Hypothalamus (tissue), 51 donors: ENCODE results near the gene CPEB3.
A peak's percentile ranks its signal among the peaks of the same experiment; 100 is the strongest.

Experiments
- DNase-seq, 51 donors: peaks; one replicate each; lab custom pipeline; 2025; lab: John Stamatoyannopoulos, UW

The CPEB3 gene

DNA sequence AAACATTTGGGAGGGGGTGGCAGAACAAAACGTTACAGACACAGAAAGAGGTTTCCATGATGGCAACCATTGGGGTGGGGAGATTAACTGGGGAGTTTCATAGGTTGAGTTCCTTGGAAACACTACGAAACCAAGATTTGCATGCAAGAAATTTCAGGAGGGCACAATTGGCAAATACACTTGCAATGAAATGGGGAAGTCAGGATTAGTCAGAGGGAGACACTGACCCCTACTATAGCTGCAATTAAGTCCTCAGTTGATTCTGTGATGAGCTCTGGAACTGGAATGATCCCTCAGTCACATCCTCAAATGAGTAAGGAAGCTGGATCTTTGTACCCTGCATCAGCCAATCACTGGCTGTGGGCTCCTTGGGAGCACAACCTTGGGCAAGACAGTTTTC lies 22.1 kb downstream of the CPEB3 start:
- no peak for DNase-seq

DNA sequence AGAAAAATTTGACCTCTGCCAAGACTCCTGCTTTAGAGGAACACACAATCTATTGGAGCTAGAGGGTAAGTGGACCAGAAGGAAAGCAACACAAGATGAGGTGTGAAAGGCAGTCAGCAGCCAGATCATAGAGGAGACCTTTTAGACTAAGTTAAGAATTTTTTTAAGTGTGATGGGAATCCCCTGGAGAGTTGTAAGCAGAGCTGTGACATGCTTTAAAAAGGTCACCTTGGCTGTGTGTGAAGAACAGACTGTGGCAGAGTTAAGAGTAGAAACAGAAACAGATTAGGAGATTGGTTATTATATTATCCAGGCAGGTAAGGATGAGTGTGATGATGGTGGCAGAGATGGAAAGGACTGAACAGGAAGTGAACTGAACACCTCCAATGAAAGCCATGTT lies 23.5 kb downstream of the CPEB3 start:
- no peak for DNase-seq

DNA sequence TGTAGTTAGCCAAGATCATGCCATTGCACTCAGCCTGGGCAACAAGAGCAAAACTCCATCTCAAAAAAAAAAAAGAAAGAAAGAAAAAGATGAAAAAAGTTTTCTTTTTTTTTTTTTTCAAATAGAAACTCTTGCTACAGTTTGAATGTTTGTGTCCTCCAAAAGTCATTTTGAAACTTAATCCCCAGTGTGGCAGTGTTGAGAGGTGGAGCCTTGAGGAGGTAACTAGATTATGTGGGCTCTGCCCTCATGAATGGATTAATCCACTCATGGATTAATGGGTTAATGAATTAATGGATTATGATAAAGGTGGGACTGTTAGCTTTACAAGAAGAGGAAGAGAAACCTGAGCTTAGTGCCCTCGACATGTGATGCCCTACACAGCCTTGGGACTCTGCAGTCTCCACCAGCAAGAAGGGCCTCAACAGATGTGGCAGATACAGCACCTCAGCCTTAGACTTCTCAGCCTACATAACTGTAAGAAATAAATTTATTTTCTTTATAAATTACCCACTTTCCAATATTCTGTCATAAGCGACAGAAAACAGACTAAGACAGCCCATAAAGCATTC lies 25.1 kb downstream of the CPEB3 start:
- no peak for DNase-seq

DNA sequence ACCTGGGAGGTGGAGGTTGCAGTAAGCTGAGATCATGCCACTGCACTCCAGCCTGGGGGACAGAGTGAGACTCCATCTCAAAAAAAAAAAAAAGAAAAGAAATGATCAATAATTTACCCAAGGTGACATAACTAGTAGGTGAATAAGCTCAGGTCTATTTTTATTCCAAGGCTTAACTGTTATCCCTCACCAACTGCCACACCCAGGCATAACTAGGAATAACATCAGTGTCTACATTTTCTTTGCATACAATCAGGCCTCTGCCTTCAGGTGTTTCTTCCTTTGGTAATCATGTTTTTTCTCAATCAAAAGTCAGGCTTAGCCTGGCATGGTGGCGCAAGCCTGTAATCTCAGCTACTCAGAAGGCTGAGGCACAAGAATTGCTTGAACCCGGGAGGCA lies 26.6 kb downstream of the CPEB3 start:
- no peak for DNase-seq

DNA sequence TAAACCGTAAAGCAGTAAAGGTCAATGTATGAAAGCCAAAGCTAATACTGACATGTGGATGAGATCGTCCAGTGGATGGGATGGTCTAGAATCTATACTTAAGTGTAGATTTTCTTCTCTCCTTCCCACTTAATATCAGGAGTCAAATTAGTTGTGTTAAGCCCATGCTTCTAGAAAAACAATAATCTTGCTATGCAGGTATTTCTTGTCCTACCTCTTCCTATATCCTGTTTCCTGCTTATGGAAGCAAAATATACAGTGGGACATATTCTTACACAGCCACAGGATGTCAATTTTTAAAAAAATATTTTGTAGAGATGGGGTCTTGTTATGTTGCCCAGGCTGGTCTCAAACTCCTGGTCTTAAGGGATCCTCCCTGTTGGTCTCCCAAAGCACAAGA lies 27.5 kb downstream of the CPEB3 start:
- DNase-seq: no peak

DNA sequence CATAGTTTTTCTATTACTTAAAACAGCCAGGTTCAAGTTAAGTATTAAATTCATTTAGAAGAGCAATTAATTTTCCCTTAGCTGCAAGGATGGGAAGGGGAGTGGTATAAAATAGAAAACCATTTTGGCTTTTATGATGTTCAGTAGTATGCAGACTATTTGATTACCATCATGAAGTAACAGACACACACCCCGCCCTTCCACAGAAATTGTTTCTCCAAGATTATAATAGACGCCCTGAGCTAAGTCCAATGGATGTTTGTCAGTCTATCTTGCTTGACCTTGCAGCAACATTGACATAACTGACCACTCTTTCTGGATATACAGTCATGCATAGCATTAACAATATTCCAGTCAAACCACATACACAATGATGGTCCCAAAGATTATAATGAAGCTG lies 42.3 kb downstream of the CPEB3 start:
- no peak for DNase-seq

DNA sequence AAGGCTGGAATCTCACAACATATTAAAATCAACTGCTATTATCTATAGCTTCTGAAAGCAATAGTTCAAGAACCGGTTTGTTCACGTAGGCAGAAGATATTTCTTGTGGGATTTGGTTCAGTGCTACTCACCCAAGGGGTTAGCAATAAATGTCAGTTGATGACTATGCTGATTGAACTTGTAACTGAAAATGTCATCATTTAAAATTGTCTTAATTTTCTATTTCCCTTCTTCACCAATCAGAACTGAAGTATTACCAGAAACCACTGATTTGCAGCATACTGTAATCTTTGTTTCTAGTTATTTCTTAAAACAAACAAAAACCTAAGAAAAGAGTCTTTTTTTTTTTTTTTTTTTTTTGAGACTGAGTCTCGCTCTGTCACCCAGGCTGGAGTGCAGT lies 46.1 kb downstream of the CPEB3 start:
- DNase-seq: no peak

DNA sequence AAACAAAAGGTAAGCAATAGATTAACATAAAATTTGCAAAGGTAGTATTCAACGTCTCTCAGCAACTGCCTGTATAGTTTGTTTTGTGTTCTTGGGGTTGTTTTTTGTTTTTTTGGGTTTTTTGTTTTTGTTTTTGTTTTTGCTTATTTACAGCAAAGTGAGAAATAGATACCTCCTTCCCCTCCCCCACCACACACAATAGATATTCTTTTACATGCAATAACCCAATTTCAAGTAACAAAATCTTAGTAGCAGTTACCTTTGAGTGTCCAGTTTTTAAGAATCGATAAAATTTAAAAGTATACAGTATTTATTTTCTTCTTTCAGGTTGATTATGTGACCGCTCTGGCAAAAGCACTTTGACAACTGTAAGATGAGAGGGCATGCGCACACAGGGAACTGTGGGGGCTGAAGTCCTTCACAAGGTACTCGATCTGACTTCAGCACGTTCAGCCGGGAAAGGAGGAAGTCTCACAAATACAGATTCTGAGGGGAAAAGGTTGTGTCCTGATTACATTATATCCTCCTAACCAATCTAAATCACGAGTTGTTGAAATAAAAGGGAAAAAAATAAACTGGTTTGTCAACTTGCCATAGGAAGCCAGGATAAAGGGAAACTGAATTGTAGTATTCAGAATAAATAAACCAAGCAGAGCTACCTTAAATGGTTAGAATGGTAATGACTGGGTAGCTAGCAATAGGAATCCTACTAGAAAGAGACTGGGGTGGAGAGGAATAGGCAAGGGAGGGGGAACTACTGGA lies 47.8 kb downstream of the CPEB3 start:
- peak in 44 of 51 donors; percentile 3 to 90 (median 58) for DNase-seq

DNA sequence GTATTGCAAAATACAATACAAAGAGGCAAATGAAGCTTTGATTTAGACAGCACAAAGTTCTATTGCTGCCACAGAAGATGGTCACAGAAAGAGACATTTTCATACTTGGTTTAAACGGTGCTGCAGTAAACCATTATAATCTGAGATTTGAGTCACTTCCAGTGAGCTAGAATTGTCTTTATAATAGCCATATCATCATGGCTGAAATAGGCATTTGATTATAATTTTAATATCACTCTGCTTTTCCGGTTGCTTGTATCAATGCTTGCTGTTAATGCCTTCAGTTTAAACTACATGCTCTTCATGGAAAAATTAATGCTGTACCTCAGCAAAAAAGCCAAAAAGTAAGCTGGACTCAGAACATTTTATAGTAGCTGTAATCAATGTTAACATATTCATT lies 48.5 kb downstream of the CPEB3 start:
- no peak for DNase-seq

DNA sequence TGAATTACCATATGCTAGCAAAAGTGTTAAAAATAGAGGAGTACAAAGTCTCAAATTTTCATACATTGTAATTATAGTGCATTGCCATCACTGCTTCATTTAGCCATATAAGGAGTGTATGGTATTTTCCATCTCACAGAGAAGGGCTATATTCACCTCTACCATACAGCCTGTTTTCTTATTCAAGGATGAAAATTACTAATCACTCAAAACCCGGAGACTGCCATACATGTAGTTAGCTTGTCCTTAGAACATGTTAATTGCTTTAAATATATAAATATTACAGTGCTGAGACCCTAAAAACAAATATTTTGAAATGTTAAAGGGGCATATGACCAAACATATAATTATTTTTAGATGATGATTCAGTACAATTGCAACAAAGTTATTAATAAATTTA lies 49.4 kb downstream of the CPEB3 start:
- DNase-seq: no peak

DNA sequence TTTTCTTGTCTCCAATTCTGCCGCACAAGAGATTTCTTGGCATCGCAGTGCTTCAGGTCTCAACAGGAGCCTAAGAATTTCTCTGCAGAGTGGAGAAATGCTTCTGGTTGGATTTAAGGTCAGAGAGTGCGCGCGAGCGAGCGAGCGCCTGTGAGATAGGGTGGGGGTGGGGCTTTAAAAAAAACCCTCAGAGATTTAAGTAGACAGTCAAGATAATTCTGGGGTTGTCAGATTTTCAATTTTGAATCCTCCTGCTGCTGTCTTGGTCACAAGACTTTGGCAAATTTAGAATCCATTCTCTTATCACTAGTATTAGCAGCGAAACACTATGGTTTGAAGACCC lies 49.7 kb downstream of the CPEB3 start:
- peak in 18 of 51 donors; percentile 2 to 85 (median 24) for DNase-seq

DNA sequence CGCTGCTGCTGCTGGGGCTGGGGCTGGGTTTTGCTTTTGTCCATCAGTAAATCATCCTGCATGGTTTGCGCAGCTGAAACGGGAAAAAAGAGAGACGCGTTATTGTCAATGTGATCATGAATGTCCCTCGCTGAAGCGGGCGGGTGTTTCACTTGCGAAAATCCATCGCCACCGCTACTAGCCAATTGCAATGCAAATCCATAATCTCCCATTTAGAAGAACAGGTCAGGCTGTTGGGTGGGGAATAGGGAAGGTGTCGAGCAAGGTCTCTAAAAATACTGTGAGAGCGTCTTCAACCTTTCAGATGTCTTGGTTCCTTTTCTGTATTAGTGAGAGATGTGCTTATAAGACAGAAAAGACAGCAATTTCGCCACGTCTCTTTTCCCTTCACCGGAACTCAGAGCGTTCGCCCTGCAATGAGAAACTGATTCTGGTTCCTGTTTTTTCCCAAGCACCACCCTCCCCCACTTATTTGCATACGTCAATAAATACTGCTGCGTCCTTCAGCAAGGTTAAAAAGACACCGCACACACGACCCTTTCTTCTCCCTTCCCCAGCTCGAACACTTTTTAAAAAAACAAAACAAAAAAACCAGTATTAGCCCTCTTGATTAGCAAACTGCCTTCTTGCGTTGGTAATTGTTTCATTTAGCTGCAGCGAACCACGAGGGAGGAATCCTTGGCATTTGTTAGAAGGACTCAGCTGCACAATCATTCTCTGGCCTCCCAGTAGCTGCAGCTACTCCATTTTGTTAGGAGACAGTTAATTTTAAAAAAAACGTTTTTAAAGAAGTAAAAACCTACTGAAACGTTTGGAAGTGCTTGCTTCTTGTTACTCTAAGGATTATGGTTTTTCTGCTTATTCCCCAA lies 50.4 kb downstream of the CPEB3 start:
- DNase-seq: peak in 47 of 51 donors; percentile 4 to 92 (median 57)

DNA sequence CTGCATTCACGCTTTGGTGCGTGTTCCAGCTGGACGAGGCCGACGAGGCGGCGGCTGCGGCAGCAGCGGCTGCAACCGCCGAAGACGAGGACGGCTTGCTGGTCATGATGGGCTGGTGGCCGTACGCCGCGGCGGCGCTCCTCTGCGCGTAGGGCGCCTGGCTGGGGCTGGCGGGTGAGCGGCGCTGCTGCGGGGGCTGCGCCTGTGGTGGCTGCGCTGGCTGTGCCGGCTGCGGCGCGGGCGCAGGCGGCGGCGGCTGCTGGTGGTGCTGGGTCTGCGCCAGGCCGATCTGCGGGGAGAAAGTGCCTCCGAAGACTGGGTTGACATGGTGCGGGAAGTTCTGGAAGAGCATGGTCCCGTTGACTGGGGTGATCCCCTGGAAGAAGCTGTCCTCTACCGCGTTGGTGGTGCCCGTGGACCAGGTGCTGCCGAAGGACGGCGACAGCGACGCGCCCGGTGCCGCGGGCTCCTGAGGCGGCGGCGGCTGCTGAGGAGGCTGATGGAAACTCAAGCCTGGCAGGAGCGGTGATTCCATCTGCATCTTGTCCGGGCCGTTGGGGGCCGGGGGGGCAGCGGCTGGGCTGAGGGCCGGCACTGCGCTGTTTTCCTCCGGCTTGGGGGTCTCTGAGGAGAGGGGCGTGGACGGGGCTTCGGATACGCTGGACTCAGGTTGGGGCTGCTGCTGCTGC lies 51.1 kb downstream of the CPEB3 start:
- peak in 41 of 51 donors; percentile 11 to 81 (median 52) for DNase-seq

DNA sequence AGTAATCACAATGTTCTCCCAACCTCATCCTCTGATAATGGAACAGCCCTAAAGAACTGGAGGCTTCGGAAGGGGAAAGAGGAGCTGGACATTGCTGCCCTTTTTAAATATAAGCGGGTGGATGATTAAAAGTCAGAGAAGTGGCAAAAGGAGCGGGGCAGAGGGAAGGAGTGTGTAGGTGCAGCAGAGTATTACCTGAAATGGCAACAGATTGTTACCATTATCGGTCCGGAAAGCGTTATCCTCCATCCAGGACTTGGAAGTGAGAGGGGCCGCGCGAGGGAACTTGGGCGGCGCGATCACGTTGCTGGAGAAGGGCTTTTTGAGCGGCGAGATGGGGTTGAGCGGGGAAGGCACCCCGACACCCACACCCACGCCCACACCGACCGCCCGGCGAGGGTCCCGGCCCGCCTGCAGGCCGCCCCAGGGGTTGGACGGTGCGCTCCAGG lies 51.7 kb downstream of the CPEB3 start:
- DNase-seq: peak in 16 of 51 donors; percentile 21 to 84 (median 42)

DNA sequence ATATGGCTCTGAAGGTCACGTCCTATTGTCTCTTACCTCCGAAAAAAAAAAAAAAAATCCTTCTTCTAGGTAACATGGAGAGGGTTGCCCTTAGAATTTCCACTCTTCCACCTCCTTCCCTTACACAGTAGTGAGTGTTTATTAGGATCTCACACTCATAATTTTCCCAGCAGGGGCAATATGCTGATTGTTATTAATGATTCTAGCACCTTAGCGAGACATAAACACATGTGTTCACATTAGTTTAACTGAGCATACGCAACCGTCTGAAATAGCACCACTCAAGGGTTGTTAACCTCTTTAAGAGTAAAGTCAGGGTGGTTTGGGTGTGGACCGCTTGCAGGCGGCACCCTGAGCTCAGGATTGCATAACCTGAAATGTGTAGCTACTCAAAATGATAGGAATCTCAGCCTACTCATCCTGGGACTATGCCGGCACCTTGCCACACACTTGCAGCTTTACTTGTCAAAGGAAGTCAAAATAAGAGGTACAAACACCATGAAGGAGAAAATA lies 52.2 kb downstream of the CPEB3 start:
- DNase-seq: peak in 13 of 51 donors; percentile 1 to 84 (median 18)

DNA sequence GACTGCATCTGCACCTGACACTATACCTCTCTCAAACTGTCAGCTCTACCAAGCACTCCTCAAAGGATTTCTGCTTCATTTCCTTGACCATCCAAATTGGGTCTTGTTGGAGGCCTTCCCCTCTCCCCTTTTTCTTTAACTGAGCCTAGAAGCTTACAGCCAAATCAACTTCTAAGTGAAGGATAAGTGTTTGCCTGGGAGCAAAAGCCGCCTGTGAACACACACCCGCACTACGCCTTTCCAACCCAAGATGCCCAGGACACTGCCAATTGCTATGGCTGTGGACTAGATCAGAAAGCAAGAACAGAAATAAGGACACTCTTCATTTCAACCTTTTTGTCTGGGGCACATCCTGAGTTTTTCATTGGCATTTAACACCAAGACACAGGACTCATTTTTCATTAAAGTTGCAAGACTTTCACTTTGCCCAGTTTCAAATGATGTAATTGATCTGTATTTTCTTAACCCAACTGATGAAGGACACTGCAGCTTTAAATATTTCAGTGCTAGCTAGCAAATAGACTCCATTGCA lies 52.8 kb downstream of the CPEB3 start:
- DNase-seq: peak in 18 of 51 donors; percentile 1 to 70 (median 5)

DNA sequence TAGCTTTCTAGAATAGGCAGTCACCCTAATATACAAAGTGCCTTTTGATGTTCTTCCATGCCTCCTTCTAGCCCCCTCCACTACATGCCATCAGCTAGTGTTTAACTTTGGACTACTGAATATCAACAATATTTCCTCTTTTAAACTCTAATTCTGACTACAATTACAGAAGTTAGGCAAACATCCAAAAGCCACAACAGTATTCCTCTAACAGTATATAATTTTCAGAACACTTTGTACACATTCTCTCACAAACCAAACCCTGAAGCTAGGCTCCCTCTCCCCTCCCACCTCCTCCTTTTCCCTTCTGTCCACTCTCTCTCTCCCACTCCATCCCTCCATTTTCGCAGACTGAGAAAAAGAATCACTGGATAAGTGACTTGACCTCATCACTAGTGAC lies 59.7 kb downstream of the CPEB3 start:
- DNase-seq: no peak

DNA sequence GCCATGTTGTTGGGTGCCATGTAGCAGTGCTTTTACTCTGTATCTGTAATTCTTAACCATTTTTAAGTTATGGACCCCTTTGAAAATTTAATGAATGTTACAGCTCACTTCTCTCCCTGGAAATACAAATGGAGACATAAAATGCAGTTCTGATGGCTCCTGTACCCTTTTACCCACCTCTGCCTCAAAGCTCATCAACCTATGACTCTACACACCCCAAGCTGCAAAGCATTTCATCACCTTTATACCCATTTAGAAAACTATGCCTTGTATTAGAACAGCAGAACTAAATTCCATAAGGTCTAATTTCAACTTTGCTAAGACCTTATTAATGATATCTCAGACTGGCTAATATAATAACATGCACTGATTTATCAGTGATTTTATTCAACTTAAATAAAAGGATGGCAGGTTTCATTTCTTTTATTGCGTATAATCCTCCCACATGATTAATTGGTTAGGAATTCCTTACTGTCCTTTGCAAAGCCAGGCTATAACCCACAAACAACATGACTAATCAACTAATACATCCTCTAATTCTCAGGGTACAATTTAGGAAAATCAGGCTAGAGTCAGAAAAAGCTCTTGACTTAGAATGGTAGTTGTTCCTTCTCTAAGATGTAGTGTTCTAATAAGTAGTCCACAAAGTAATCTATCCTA lies 68.1 kb downstream of the CPEB3 start:
- no peak for DNase-seq

DNA sequence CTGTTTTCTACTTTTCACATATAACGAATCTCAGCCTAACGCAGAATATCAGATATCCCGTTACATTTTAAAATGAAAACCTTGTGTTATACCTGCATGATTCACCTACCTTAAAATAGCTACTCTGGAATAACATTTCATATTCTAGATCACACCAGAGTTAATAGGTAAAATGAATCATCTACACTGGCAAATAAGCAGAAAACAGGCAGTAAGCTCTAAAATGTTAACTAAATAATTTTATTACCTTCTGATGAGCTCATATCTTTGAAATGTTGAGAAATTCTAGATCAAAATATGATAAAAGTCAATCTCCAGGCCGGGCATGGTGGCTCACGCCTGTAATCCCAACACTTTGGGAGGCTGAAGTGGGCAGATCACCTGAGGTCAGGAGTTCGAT lies 71.3 kb downstream of the CPEB3 start:
- DNase-seq: no peak

DNA sequence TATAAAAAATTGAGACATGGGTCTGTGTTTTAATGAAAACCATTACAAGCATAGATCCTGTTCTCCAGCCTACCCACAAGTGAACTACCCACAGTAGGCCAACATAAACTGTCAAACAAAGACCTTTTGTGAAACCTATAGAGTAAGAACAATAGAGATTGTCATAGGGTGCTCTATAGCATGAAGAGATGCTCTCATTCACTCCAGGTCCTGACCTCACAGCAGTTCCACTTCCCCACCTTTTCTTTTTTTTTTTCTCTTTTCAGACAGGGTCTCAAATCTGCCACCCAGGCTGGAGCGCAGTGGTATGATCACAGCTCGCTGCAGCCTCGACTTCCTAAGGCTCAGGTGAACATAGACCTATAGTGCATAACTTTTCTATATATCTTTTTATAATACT lies 72.3 kb downstream of the CPEB3 start:
- DNase-seq: no peak
